Gastrocnemius medialis (tissue), 4 donors: ENCODE results near the gene BMPR1A. TPM values are rescaled to one million over a fixed set of nuclear protein-coding genes. Genes with fewer than 3 reads are reported as not detected.
A peak's percentile ranks its signal among the peaks of the same experiment; 100 is the strongest.
"Not testable (repeated sequence)": the region's sequence is repeated elsewhere in the genome, so short reads cannot be mapped to it uniquely, and the experiment has no call there.

Source experiments
- ATAC-seq, 2 donors: fragments of 150-250 bp; one replicate each; pipeline ENCODE4 v1.9.1; 2016
- DNase-seq, 2 donors: peaks; one replicate each; pipeline ENCODE4 v3.0.0-alpha.2; 2019
- H3K27ac ChIP-seq, 4 donors: fragments of 200-600 bp; sonication (generic); 1 replicate in 1 of 4; 2 replicates in 3 of 4; pipeline ENCODE4 v1.5.1; 2016 to 2018; ENCODE audit warnings: mild to moderate bottlenecking in 2 of 4, moderate library complexity in 1 of 4
- H3K27me3 ChIP-seq, 3 donors: fragments of 200-600 bp; sonication (generic) in 2 of 3; 1 replicate in 1 of 3; 2 replicates in 2 of 3; pipeline versions ENCODE4 v1.5.1 to v1.6.0; 2016 to 2019; ENCODE audit warnings: mild to moderate bottlenecking in 1 of 3, moderate library complexity in 1 of 3
- H3K36me3 ChIP-seq, 2 donors: fragments of 200-600 bp; sonication (generic) in 1 of 2; one replicate each; pipeline ENCODE4 v1.5.1; 2017 to 2018
- H3K4me1 ChIP-seq, 2 donors: fragments of 200-600 bp; sonication (generic) in 1 of 2; one replicate each; pipeline ENCODE4 v1.5.1; 2016 to 2017; ENCODE audit warnings: mild to moderate bottlenecking in 2 of 2
- H3K4me3 ChIP-seq, 4 donors: fragments of 200-600 bp; sonication (generic) in 3 of 4; 1 replicate in 1 of 4; 2 replicates in 3 of 4; pipeline ENCODE4 v1.5.1; 2016 to 2019; ENCODE audit warnings: mild to moderate bottlenecking in 2 of 4
- H3K9me3 ChIP-seq, 3 donors: fragments of 200-600 bp; sonication (generic) in 2 of 3; 1 replicate in 1 of 3; 2 replicates in 2 of 3; pipeline ENCODE4 v1.5.1; 2016 to 2019
- CTCF ChIP-seq, 5 experiments: fragments of 450-650 bp in 3 of 5; fragments of 200-600 bp in 2 of 5; sonication (generic) in 2 of 5; IDR thresholded peaks in 4 of 5; conservative IDR thresholded peaks in 1 of 5; 1 replicate in 4 of 5; 2 replicates in 1 of 5; pipeline ENCODE4 v1.5.1; 2016 to 2019; ENCODE audit warnings: antibody characterized with exemption in 5 of 5, mild to moderate bottlenecking in 3 of 5, moderate library complexity in 3 of 5
- POLR2A ChIP-seq, 2 donors: fragments of 450-650 bp; IDR thresholded peaks; one replicate each; pipeline ENCODE4 v1.6.1; 2017; ENCODE audit warnings: antibody characterized with exemption in 2 of 2, mild to moderate bottlenecking in 2 of 2, moderate library complexity in 2 of 2
- in situ Hi-C, 4 donors: fragments of 200-750 bp; cut with MboI; loops; one replicate each; pipeline versions ENCODE4 v1.15.0 to v1.8.0; 2017; ENCODE audit warnings: low sequenced_read_pairs in 4 of 4
- intact Hi-C: fragments of 100-400 bp; cut with DNase I; formaldehyde crosslinking; loops from one replicate; pipeline ENCODE4 v1.15.1; 2023; ENCODE audit warnings: low total_unique reads
- total RNA-seq, 4 donors: library from RNA; depleted of rRNA; stranded (reverse); fragments of >200 nt; gene quantifications; one replicate each; pipeline versions ENCODE4 v1.1.0 to v1.2.3, GENCODE V29; 2016

BMPR1A gene
- total RNA-seq, 4 donors from 2014 or later: 16.4 to 22.7 (median 18.0) TPM

GRCh38 chr10:86946213-86947155 is 190.1 kb downstream of the BMPR1A start:
- Histone ChIP-seq H3K9me3 (no peaks in the 10 kb centered on the region), H3K4me1 (peaks cover 26 to 32% of the 10 kb centered on the region in 2 donors), H3K27ac (no peak overlapping the region), H3K4me3 (no peak overlapping the region), H3K27me3 (no peaks in the 10 kb centered on the region), H3K36me3 (no peaks in the 10 kb centered on the region)
- ATAC-seq: no peak
- intact Hi-C loops: no loop called here
- no peak for TF ChIP-seq POLR2A (IDR thresholded peaks at IDR 0.05)
- TF ChIP-seq CTCF (IDR thresholded peaks at IDR 0.05 in 4 of 5, conservative IDR thresholded peaks at IDR 0.05 in 1 of 5): no peak
- DNase-seq: peak in 1 of 2 donors; percentile 6
- in situ Hi-C loops: loop anchor here in 1 of 4 donors (25.0 kb wide), 1 partner anchor 141 kb away; the partner anchor contains the start of genes GLUD1 and SHLD2

- ATAC-seq, H3K27me3 ChIP-seq, H3K36me3 ChIP-seq, intact Hi-C loops, H3K27ac ChIP-seq, H3K4me3 ChIP-seq, H3K9me3 ChIP-seq, DNase-seq: not testable (repeated sequence)
- H3K4me1 ChIP-seq: peaks cover 26 to 32% of the 10 kb centered on the region in 2 donors
- in situ Hi-C loops: loop anchor here in 1 of 4 donors (25.0 kb wide), 1 partner anchor 139 kb away; the partner anchor contains the start of genes GLUD1 and SHLD2
These were observed 191.4 kb downstream of the BMPR1A start for GRCh38 chr10:86947806-86948205.

- Histone ChIP-seq H3K36me3 (no peaks in the 10 kb centered on the region), H3K27me3 (no peaks in the 10 kb centered on the region), H3K4me1 (peaks cover 14 to 28% of the 10 kb centered on the region in 2 donors), H3K4me3 (no peak overlapping the region), H3K27ac (no peak overlapping the region), H3K9me3 (no peaks in the 10 kb centered on the region)
- intact Hi-C loops (no loop called here), in situ Hi-C loops (no loop called here)
- TF ChIP-seq POLR2A (IDR thresholded peaks at IDR 0.05) (no peak), CTCF (IDR thresholded peaks at IDR 0.05 in 4 of 5, conservative IDR thresholded peaks at IDR 0.05 in 1 of 5) (no peak)
- ATAC-seq (no peak), DNase-seq (peak in 1 of 2 donors; percentile 1)
These were observed 193.9 kb downstream of the BMPR1A start for GRCh38 chr10:86950349-86950748.

- ATAC-seq: no peak
- in situ Hi-C loops: no loop called here
- H3K27ac ChIP-seq: no peak overlapping the region
- H3K36me3 ChIP-seq: no peaks in the 10 kb centered on the region
- no peaks in the 10 kb centered on the region for H3K27me3 ChIP-seq
- TF ChIP-seq POLR2A (IDR thresholded peaks at IDR 0.05): no peak
- TF ChIP-seq CTCF (IDR thresholded peaks at IDR 0.05 in 4 of 5, conservative IDR thresholded peaks at IDR 0.05 in 1 of 5): no peak
- no peaks in the 10 kb centered on the region for H3K9me3 ChIP-seq
- intact Hi-C loops: no loop called here
- H3K4me1 ChIP-seq: peaks cover 5 to 19% of the 10 kb centered on the region in 2 donors
- H3K4me3 ChIP-seq: no peak overlapping the region
- DNase-seq: no peak
These were observed 194.9 kb downstream of the BMPR1A start for GRCh38 chr10:86951184-86951761.

- H3K4me3 ChIP-seq: no peak overlapping the region
- peak overlapping the region in 2 of 4 donors; percentile 78 to 79 for H3K27ac ChIP-seq
- in situ Hi-C loops (no loop called here), intact Hi-C loops (no loop called here)
- H3K27me3 ChIP-seq: no peaks in the 10 kb centered on the region
- H3K9me3 ChIP-seq: no peaks in the 10 kb centered on the region
- H3K36me3 ChIP-seq: no peaks in the 10 kb centered on the region
- ATAC-seq (no peak), DNase-seq (no peak)
- no peak for TF ChIP-seq POLR2A (IDR thresholded peaks at IDR 0.05)
- no peak for TF ChIP-seq CTCF (IDR thresholded peaks at IDR 0.05 in 4 of 5, conservative IDR thresholded peaks at IDR 0.05 in 1 of 5)
- peaks cover 0 to 16% of the 10 kb centered on the region in 2 donors for H3K4me1 ChIP-seq
These were observed 195.7 kb downstream of the BMPR1A start for GRCh38 chr10:86952106-86952505.

- Histone ChIP-seq H3K27ac (peak overlapping the region in 3 of 4 donors; percentile 78 to 79 (median 78)), H3K4me1 (peaks cover 0 to 16% of the 10 kb centered on the region in 2 donors)
- H3K27me3 ChIP-seq, DNase-seq, H3K36me3 ChIP-seq, intact Hi-C loops, H3K4me3 ChIP-seq, ATAC-seq, in situ Hi-C loops, H3K9me3 ChIP-seq: not testable (repeated sequence)
These were observed 196.3 kb downstream of the BMPR1A start for GRCh38 chr10:86952697-86953096.
